HUES48 (cell line): ENCODE measurements around the gene SGK2.
"Not testable (repeated sequence)": the region's sequence is repeated elsewhere in the genome, so short reads cannot be mapped to it uniquely, and the experiment has no call there.

Source experiments
- H3K27ac ChIP-seq: one replicate; pipeline ENCODE4 v1.7.0; 2013; ENCODE audit warnings: low read depth, low read length, inconsistent platforms
- H3K27me3 ChIP-seq: 2 replicates; pipeline ENCODE4 v1.6.1; 2013; ENCODE audit warnings: mild to moderate bottlenecking, low read length; ENCODE audit not compliant: control insufficient read depth, insufficient read depth
- H3K36me3 ChIP-seq: 2 replicates; pipeline ENCODE4 v1.6.1; 2013; ENCODE audit warnings: low read length; ENCODE audit not compliant: control insufficient read depth, insufficient read depth
- H3K4me1 ChIP-seq: 2 replicates; pipeline ENCODE4 v1.6.1; 2013; ENCODE audit warnings: mild to moderate bottlenecking, low read length; ENCODE audit not compliant: control insufficient read depth, insufficient read depth
- H3K4me3 ChIP-seq: 2 replicates; pipeline ENCODE4 v1.5.1; 2013; ENCODE audit warnings: mild to moderate bottlenecking, low read depth, low read length
- H3K9ac ChIP-seq: 2 replicates; pipeline ENCODE4 v1.6.1; 2013; ENCODE audit warnings: mild to moderate bottlenecking, low read depth, low read length, moderate library complexity
- H3K9me3 ChIP-seq: 2 replicates; pipeline ENCODE4 v1.6.1; 2013; ENCODE audit warnings: low read length; ENCODE audit not compliant: control insufficient read depth, insufficient read depth

The SGK2 gene

DNA sequence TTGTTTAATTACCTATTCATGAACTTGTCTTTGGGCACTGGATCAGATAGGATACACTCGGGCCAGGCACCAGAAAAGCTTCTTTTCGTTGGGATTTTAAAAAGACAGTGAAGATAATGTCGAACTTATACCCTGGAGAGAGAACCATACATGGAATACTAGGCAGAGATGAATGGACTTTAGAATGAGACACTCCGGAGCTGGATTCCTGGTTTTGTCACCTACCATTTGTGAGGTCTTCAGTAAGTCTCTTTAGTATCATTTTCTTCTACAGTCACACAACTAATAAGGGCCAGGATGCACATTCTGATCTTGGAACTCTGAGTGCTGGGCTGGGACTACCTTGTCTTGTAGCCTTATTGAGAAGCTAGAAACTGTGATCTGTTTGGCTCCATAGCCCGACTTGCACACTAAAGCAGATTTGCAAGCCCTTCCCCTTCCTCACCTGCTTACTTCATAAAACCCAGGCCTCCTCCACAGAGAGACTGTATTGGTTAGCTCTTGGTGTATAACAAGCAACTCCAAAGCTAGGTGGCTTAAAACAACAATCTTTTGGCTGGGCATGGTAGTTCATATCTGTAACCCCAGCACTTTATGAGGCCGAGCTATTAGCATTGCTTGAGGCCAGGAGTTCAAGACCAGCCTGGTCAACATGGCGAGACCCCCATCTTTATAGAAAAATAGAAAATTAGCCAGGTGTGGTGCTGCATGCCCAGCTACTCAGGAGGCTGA, 24.5 kb downstream of the SGK2 start:
- Histone ChIP-seq H3K4me1 (0 out of 2 replicates have a peak, but pooled peaks cover 10% of the 10 kb centered on the region), H3K9me3 (no peaks in the 10 kb centered on the region), H3K9ac (no peak overlapping the region), H3K36me3 (no peaks in the 10 kb centered on the region), H3K27ac (no peak overlapping the region), H3K4me3 (no peak overlapping the region), H3K27me3 (no peaks in the 10 kb centered on the region)

DNA sequence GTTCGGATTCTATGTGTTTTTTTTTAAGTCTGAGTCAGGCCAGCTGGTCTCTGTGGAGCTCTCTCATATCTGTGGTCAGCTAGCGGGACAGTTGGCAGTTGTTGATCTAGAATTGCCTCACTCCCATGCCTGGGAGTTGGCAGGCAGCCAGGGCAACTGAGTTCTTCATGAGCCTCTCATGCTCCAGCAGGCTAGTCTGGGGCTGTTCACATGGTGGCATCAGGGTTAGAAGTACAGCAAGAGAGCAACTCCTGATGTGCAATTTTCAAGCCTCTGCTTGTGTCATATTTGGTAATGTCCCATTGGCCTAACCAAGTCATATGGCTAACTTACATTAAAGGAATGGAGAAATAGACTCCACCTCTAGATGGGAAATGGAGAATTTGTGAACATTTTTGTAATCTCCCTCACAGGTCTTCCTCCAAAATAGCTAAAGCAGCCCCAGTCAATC, 25.2 kb downstream of the SGK2 start:
- Histone ChIP-seq H3K9me3 (no peaks in the 10 kb centered on the region), H3K4me1 (0 out of 2 replicates have a peak, but pooled peaks cover 10% of the 10 kb centered on the region), H3K9ac (no peak overlapping the region), H3K4me3 (no peak overlapping the region), H3K27me3 (no peaks in the 10 kb centered on the region), H3K36me3 (no peaks in the 10 kb centered on the region), H3K27ac (no peak overlapping the region)

DNA sequence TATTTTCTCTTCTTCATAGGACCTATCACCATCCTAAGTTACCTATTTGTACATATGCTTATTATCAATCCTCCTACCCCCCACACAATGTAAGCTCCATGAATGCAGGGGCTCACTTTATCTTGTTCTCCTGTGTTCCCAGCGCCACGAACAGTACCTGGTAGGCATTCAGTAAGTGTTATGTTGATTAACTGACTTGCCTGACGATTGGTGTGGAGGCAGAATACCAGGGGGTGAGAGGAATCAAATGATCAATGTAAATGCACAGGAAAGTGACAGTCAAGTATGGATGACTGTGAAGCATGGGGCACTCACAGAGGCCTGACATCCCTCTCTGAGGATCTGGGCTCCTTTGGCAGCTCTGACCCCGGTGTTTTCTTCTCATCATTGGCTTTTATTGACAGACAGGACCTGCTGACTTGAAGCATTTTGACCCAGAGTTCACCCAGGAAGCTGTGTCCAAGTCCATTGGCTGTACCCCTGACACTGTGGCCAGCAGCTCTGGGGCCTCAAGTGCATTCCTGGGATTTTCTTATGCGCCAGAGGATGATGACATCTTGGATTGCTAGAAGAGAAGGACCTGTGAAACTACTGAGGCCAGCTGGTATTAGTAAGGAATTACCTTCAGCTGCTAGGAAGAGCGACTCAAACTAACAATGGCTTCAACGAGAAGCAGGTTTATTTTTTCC, 25.8 kb downstream of the SGK2 start:
- Histone ChIP-seq H3K9ac (no peak overlapping the region), H3K4me1 (0 out of 2 replicates have a peak, but pooled peaks cover 10% of the 10 kb centered on the region), H3K27ac (no peak overlapping the region), H3K4me3 (no peak overlapping the region), H3K27me3 (no peaks in the 10 kb centered on the region), H3K9me3 (no peaks in the 10 kb centered on the region), H3K36me3 (no peaks in the 10 kb centered on the region)

- Histone ChIP-seq H3K27me3 (no peaks in the 10 kb centered on the region), H3K9ac (no peak overlapping the region), H3K4me3 (no peak overlapping the region), H3K4me1 (0 out of 2 replicates have a peak, but pooled peaks cover 10% of the 10 kb centered on the region), H3K9me3 (no peaks in the 10 kb centered on the region), H3K27ac (no peak overlapping the region), H3K36me3 (no peaks in the 10 kb centered on the region)
Observed at GRCh38 chr20:43586641-43587040, 27.8 kb downstream of the SGK2 start.

DNA sequence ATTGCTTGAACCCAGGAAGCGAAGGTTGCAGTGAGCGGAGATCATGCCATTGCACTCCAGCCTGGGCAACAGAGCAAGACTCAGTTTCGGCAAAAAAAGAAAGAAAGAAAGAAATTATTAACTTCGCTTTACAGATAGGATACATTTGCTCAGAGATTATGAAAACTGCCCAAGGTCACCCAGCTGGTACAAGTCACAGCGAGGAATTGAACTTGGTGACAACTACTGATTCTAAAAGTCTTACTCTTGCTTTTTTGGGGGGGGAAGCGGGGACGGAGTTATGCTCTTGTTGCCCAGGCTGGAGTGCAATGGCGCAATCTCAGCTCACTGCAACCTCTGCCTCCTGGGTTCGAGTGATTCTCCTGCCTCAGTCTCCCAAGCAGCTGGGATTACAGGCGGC, 29.7 kb downstream of the SGK2 start:
- H3K4me1 ChIP-seq: 0 out of 2 replicates have a peak, but pooled peaks cover 10% of the 10 kb centered on the region
- H3K27me3 ChIP-seq, H3K9me3 ChIP-seq, H3K9ac ChIP-seq, H3K36me3 ChIP-seq, H3K4me3 ChIP-seq, H3K27ac ChIP-seq: not testable (repeated sequence)

- H3K4me1 ChIP-seq: 0 out of 2 replicates have a peak, but pooled peaks cover 1% of the 10 kb centered on the region
- H3K4me3 ChIP-seq: peak overlapping the region; percentile 85
- H3K9ac ChIP-seq: peak overlapping the region; percentile 34; the same call in 1 of the 2 replicates
- H3K9me3 ChIP-seq: no peaks in the 10 kb centered on the region
- peaks cover 6% of the 10 kb centered on the region for H3K36me3 ChIP-seq
- H3K27me3 ChIP-seq: no peaks in the 10 kb centered on the region
- H3K27ac ChIP-seq: peak overlapping the region; percentile 80
Observed at GRCh38 chr20:43590036-43590391, 31.2 kb downstream of the SGK2 start.

GRCh38 chr20:43590392-43591303, 31.8 kb downstream of the SGK2 start, which contains the start of gene IFT52:
IFT52 (plus strand) TSS chr20:43590937; CDS start chr20:43594699, 3,762 bp downstream.
- Histone ChIP-seq H3K27me3 (no peaks in the 10 kb centered on the region), H3K9ac (peak within 1 kb of the TSS; percentile 91), H3K36me3 (peaks cover 10% of the 10 kb centered on the region), H3K4me3 (peak within 1 kb of the TSS; percentile 85), H3K9me3 (no peaks in the 10 kb centered on the region), H3K27ac (peak within 1 kb of the TSS; percentile 80), H3K4me1 (no peaks in the 10 kb centered on the region)

- H3K27ac ChIP-seq, H3K27me3 ChIP-seq, H3K4me3 ChIP-seq, H3K4me1 ChIP-seq, H3K9ac ChIP-seq, H3K9me3 ChIP-seq: not testable (repeated sequence)
- H3K36me3 ChIP-seq: peaks cover 66% of the 10 kb centered on the region
Observed at GRCh38 chr20:43601960-43602359, 43.1 kb downstream of the SGK2 start.

DNA sequence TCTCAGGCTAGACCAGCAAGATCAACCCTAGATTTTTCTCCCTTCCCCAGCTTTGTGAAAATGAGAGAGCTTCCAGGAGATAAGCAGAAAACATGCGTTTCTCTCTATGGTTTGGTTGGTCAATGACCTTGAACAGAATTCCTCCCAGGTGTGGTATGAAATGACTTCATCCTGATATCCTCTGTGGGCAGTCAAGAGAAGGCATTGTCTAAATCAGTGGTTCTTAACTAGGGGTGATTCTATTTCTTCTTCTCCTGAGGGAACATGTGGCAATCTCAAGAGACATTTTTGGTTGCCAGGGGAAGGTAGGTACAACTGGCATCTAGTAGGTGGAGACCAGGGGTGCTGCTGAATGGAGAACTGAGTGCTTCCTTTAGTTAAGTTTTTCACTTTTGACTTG, 44.3 kb downstream of the SGK2 start:
- H3K9me3 ChIP-seq: no peaks in the 10 kb centered on the region
- H3K36me3 ChIP-seq: peaks cover 58% of the 10 kb centered on the region
- no peak overlapping the region for H3K4me3 ChIP-seq
- no peak overlapping the region for H3K27ac ChIP-seq
- H3K4me1 ChIP-seq: no peaks in the 10 kb centered on the region
- no peaks in the 10 kb centered on the region for H3K27me3 ChIP-seq
- H3K9ac ChIP-seq: no peak overlapping the region

DNA sequence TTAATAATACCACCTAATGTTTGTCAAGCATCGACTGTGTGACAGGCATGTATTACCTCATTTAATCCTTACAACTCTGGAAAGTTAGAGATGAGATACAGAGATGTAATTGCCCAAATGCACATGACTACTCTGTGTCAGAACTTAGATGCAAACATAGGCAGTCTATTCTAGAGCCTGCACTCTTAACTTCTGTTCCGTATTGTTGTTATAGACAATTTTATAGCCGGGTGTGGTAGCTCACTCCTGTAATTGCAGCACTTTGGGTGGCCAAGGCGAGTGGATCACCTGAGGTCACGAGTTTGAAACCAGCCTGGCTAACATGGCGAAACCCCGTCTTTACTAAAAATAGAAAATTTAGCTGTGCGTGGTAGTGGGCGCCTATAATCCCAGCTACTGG, 46.9 kb downstream of the SGK2 start:
- H3K36me3 ChIP-seq: peaks cover 47% of the 10 kb centered on the region
- H3K27me3 ChIP-seq: no peaks in the 10 kb centered on the region
- H3K9ac ChIP-seq: no peak overlapping the region
- H3K4me3 ChIP-seq: no peak overlapping the region
- no peak overlapping the region for H3K27ac ChIP-seq
- no peaks in the 10 kb centered on the region for H3K4me1 ChIP-seq
- no peaks in the 10 kb centered on the region for H3K9me3 ChIP-seq
